Measurements from ENCODE around the gene TPM3. TPM values are rescaled to one million over a fixed set of nuclear protein-coding genes. Genes with fewer than 3 reads are reported as not detected.

The TPM3 gene
- polyA plus RNA-seq, 3 donors, result 418 to 1,159 (median 1,153) TPM

DNA sequence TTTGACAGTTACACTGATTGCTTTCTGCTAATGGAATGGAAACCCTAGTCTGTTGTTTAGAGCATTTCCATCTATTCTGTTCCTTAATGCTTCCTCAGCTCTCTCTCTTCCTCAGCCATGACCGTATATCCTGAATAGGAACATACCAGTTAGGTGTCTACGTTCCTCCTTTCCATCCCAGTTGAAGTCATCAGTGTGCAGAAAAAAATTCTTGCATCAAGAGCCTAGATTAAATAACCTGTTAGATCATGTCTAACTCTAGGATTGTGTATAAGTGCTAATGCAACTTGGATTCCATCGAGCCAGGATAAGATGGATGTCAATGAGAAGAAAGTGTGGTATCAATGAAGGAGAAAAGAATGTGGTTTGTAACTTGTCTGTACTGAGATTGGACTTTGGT lies 47.6 kb upstream of the TPM3 start:
- no peaks in the 10 kb centered on the region for H3K9me3 ChIP-seq (replicated peaks in 1 of 2; ENCODE audit: control insufficient read depth in 1 of 2, insufficient read depth in 1 of 2, low read length in 2 of 2)
- intact Hi-C loops (cut with micrococcal nuclease), result no loop called here
- no CpG with 5 or more reads among the region's 3 CpGs for WGBS (ENCODE audit: insufficient coverage)
- peaks cover 61% of the 10 kb centered on the region for H3K79me2 ChIP-seq (ENCODE audit: insufficient read depth, low read length)
- H3K36me3 ChIP-seq (replicated peaks in 1 of 2; ENCODE audit: control insufficient read depth in 1 of 2, insufficient read depth in 2 of 2, low read length in 2 of 2), result peaks cover 97 to 100% of the 10 kb centered on the region in 2 donors
- H3K27me3 ChIP-seq (ENCODE audit: control insufficient read depth in 2 of 2, insufficient read depth in 2 of 2, low read length in 2 of 2), result no peaks in the 10 kb centered on the region
- no peak overlapping the region for H3K4me3 Mint-ChIP-seq
- H3K27me3 Mint-ChIP-seq (ENCODE audit: low read depth in 3 of 3), result no peaks in the 10 kb centered on the region
- no peak overlapping the region for H3K27ac ChIP-seq (ENCODE audit: low read depth in 1 of 2, low read length in 2 of 2)
- no peak overlapping the region for H3K9ac ChIP-seq (ENCODE audit: insufficient read depth, low read length, poor library complexity, severe bottlenecking)
- H3K4me2 ChIP-seq (replicated peaks; ENCODE audit: extremely low read depth, low read length, poor library complexity, severe bottlenecking), result no peak overlapping the region
- peaks cover 62% of the 10 kb centered on the region for H4K20me1 ChIP-seq (ENCODE audit: insufficient read depth, low read length)
- no peaks in the 10 kb centered on the region for H3K4me1 Mint-ChIP-seq
- TF ChIP-seq, protein P1, sequence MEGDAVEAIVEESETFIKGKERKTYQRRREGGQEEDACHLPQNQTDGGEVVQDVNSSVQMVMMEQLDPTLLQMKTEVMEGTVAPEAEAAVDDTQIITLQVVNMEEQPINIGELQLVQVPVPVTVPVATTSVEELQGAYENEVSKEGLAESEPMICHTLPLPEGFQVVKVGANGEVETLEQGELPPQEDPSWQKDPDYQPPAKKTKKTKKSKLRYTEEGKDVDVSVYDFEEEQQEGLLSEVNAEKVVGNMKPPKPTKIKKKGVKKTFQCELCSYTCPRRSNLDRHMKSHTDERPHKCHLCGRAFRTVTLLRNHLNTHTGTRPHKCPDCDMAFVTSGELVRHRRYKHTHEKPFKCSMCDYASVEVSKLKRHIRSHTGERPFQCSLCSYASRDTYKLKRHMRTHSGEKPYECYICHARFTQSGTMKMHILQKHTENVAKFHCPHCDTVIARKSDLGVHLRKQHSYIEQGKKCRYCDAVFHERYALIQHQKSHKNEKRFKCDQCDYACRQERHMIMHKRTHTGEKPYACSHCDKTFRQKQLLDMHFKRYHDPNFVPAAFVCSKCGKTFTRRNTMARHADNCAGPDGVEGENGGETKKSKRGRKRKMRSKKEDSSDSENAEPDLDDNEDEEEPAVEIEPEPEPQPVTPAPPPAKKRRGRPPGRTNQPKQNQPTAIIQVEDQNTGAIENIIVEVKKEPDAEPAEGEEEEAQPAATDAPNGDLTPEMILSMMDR (IDR thresholded peaks at IDR 0.05), result no peak
- H3K27ac Mint-ChIP-seq, result peak overlapping the region in 2 of 7 donors; percentile 5 to 46
- no peak overlapping the region for H3K4me3 ChIP-seq (replicated peaks in 1 of 3; ENCODE audit: low read depth in 2 of 3, low read length in 3 of 3)
- H2AFZ ChIP-seq (ENCODE audit: insufficient read depth, low read depth, low read length, poor library complexity, severe bottlenecking), result no peak overlapping the region
- no peaks in the 10 kb centered on the region for H3K9me3 Mint-ChIP-seq
- H3K4me1 ChIP-seq (ENCODE audit: control insufficient read depth in 1 of 2, insufficient read depth in 2 of 2, low read length in 2 of 2), result no peaks in the 10 kb centered on the region
- DNase-seq, result no peak
- peaks cover 89 to 100% of the 10 kb centered on the region in 2 donors for H3K36me3 Mint-ChIP-seq

DNA sequence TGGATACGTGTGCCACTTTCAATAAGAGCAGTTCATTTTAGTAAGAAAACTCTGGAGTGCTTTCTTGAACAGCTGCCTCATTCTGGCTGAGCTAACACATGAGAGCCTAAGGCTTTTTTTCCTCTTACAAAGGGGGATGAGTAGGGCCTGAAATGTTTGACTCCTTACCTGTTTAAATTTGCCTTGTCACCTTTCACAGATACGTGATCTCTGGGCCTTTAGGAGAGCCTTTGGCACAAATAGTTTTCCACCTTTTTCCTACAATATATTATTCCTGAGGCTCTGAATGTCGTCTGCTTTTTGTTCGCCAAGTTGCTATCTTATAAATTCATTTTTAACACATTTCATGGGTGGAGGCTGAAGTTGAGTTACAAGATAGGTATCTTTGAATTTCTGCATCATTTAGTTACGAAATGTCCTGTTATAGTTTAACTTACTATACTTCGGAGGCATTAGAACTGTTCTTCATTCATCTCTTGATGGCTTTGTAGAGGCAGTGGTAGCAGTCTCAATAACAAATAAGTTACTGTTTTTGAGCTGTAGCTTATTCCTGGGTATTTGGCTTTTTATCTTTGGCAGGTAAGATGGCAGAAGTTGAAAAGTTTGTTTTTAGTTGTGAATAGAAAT lies 46.1 kb upstream of the TPM3 start:
- WGBS (ENCODE audit: insufficient coverage), result 100% methylated on average over 1 of the region's 6 CpGs
- Mint-ChIP-seq H3K4me1 (no peaks in the 10 kb centered on the region), H3K36me3 (peaks cover 85 to 99% of the 10 kb centered on the region in 2 donors), H3K27ac (peak overlapping the region in 1 of 7 donors; percentile 22), H3K9me3 (no peaks in the 10 kb centered on the region), H3K27me3 (ENCODE audit: low read depth in 3 of 3) (no peaks in the 10 kb centered on the region), H3K4me3 (no peak overlapping the region)
- intact Hi-C loops (cut with micrococcal nuclease), result no loop called here
- Histone ChIP-seq H3K9me3 (replicated peaks in 1 of 2; ENCODE audit: control insufficient read depth in 1 of 2, insufficient read depth in 1 of 2, low read length in 2 of 2) (no peaks in the 10 kb centered on the region), H3K27ac (ENCODE audit: low read depth in 1 of 2, low read length in 2 of 2) (no peak overlapping the region), H4K20me1 (ENCODE audit: insufficient read depth, low read length) (peaks cover 67% of the 10 kb centered on the region), H3K9ac (ENCODE audit: insufficient read depth, low read length, poor library complexity, severe bottlenecking) (no peak overlapping the region), H2AFZ (ENCODE audit: insufficient read depth, low read depth, low read length, poor library complexity, severe bottlenecking) (no peak overlapping the region), H3K4me3 (replicated peaks in 1 of 3; ENCODE audit: low read depth in 2 of 3, low read length in 3 of 3) (no peak overlapping the region), H3K36me3 (replicated peaks in 1 of 2; ENCODE audit: control insufficient read depth in 1 of 2, insufficient read depth in 2 of 2, low read length in 2 of 2) (peaks cover 95 to 99% of the 10 kb centered on the region in 2 donors), H3K27me3 (ENCODE audit: control insufficient read depth in 2 of 2, insufficient read depth in 2 of 2, low read length in 2 of 2) (no peaks in the 10 kb centered on the region), H3K4me2 (replicated peaks; ENCODE audit: extremely low read depth, low read length, poor library complexity, severe bottlenecking) (no peak overlapping the region), H3K79me2 (ENCODE audit: insufficient read depth, low read length) (peaks cover 70% of the 10 kb centered on the region), H3K4me1 (ENCODE audit: control insufficient read depth in 1 of 2, insufficient read depth in 2 of 2, low read length in 2 of 2) (no peaks in the 10 kb centered on the region)
- DNase-seq, result no peak
- TF ChIP-seq, protein P1 (IDR thresholded peaks at IDR 0.05), result no peak

Data from CD14-positive monocyte (primary cell).